HG03025 (cell line): ENCODE data around the gene RHBDF2.

Source experiments
- ATAC-seq: cut with Tn5 transposase; IDR thresholded peaks from one replicate; pipeline ENCODE4 v1.9.1; 2021; ENCODE audit warnings: mild to moderate bottlenecking, moderate library complexity; ENCODE audit not compliant: unreplicated experiment, low FRiP score

Gene RHBDF2

GRCh38 chr17:76501018-76501826 lies at the start of gene RHBDF2:
Gene RHBDF2, minus strand, starts transcription at chr17:76501423. Its CDS starts 19,899 bp downstream, at chr17:76481524.
- peak; percentile 59 for ATAC-seq

GRCh38 chr17:76549539-76549938 lies 48.3 kb upstream of the RHBDF2 start:
- no peak for ATAC-seq

DNA sequence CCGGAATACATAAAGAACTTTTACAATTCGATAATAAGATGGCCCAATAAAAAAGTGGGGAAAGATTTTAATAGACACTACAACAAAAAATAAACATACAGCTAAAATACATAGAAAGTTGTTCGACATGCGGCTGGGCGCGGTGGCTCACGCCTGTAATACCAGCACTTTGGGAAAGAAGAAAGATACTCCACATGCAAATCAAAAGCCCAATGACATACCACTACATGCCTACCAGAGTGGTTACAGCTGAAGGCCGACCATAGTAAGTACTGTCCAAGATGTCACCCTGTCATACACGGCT lies 47.9 kb upstream of the RHBDF2 start:
- no peak for ATAC-seq

DNA sequence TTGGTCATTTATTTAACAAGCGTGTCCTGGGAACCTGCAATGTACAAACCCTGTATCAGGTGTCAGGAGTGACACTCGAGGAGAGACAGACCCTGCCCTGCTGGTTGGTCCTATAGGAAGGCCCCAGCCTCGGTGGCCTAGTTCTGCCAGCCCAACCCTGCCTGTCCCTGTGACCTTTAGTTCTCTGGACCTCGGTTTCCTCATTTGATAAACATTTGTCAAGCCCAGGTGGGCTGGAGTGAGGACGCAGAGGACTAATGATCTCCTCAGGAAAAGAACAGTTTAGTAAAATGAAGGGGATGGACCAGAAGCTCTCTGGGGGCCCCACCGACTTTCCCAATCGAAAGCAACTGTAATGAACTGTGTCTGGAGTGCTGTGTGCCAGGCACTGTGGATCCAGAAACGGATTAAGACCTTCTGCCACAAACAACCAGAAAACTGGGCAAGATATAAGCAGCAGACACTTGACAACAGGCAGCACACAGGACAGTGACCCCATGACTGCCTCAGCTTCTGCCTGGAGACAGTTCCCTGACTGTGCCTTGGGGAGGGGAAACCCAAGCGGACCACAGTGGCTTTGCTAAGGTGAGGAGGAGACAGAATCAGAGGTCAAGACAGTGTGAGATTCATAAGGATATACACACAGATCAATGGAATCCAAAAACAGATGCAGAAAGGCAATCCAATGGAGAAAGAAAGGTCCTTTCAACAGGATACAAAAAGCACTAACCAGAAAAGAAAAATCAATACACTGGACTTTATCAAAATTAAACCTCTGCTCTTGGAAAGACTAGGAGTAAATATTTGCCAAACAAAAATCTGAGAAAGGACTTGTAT lies 47.4 kb upstream of the RHBDF2 start:
- no peak for ATAC-seq

GRCh38 chr17:76547642-76548202 lies 46.5 kb upstream of the RHBDF2 start:
- ATAC-seq, result no peak

DNA sequence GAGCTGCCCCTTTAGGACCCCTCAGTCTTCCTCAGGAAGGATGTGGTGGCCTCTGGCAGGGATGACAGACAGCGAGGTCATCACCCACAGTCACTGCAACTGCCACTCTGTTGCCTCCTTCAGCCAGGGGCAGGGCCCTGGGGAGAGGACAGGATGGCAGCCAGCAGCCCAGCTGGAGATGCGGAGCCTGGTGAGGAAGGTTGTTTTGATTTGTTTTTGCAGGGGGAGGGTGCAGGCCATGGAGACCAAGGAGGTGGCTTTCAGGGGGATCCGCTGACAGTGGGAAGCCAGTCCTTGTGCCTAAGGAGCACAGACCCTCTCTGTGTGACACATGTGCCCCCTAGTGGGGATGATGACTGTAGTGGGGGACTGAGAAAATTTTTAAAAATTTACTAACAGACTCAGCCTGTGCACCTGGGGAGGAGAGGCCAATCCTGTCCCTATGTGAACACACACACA lies 46.0 kb upstream of the RHBDF2 start:
- ATAC-seq, result no peak

GRCh38 chr17:76546556-76547182 lies 45.4 kb upstream of the RHBDF2 start:
- no peak for ATAC-seq

GRCh38 chr17:76545918-76546555 lies 44.8 kb upstream of the RHBDF2 start:
- ATAC-seq, result no peak

DNA sequence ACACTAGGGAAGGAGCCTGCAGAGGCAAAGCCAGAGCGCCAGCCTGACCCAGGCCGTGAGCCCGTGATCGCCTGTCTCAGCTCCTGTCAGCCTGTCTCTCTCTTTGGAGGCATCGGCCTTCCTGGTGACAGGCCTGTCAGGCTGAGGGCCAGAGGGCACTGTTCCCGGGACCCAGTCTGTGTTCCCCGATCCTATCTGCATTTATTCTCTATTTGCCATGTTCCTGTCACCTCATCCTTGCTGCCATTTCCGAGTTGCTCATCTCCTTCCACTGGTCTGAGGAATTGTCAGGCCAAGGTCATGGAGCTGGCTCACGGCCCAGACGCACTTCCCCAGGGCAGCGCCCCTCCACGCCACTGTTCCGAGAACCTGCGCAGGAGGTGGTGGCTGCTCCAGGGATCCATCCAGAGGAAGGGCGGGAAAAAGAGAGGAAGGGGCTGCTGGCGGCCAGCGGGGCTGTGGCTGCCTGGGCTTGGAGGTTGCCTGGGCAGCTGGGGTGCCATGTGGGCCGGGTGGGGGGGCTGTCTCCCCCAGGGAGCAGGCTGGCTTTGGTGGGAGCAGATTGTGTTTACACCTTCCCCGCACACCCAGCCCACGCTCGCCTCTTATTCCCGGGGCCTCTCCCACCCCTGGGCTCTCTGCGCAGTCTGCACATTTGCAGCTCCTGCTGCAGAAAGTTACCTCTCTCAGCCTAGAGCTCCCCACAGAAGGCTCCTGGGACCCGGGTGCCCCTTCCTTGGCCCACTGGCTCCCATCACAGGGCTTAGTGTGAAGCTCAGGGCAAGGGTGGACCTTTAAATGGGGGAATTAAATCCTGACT lies 43.5 kb upstream of the RHBDF2 start:
- no peak for ATAC-seq

GRCh38 chr17:76543826-76544545 lies 42.8 kb upstream of the RHBDF2 start:
- no peak for ATAC-seq

GRCh38 chr17:76543482-76543825 lies 42.2 kb upstream of the RHBDF2 start:
- ATAC-seq, result no peak

- ATAC-seq, result no peak
Measured at GRCh38 chr17:76542984-76543383, 41.8 kb upstream of the RHBDF2 start.

GRCh38 chr17:76542566-76542971 lies 41.3 kb upstream of the RHBDF2 start:
- ATAC-seq, result no peak

GRCh38 chr17:76541739-76542454 lies 40.7 kb upstream of the RHBDF2 start:
- ATAC-seq, result no peak

GRCh38 chr17:76540381-76541300 lies 39.4 kb upstream of the RHBDF2 start:
- ATAC-seq, result no peak

DNA sequence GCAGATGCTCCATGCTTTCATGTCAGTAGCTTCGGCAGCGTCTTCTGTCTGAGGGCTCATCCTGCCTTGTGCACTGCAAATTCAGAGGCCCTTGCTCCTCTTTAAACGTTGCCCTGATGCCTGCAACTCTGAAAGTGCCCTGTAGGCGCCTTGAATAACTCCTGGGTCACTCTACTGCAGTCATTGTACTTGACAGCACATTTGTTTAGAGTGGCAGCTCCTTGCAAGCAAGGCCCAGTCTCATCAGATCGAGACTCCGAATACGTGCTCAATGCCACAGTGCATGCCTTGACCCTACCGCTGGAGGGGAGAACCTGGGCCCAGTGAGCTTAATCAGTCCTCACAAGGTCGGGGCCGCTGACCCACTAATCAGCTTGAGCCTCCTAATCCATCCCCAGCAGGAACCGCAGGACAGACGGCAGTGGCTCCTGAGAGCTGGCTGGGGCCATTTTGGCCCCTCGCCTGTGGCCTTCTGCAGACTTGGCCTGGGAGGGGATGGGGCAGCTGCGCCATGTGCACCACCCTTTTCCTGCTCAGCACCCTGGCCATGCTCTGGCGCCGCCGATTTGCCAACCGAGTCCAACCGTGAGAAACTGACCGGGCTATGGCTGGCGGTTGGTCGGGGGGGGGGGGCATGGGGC lies 38.5 kb upstream of the RHBDF2 start, which contains the start of gene PRCD:
Gene PRCD, plus strand, starts transcription at position 414 of the 641 bp plus-strand sequence. Its CDS starts 98 bp downstream, at position 512.
- ATAC-seq, result no peak
